K562 (cell line): ENCODE results near the gene CLK3. TPM values are rescaled to one million over a fixed set of nuclear protein-coding genes. Genes with fewer than 3 reads are reported as not detected.

Experiments
- polyA plus RNA-seq, 8 experiments: library from polyadenylated mRNA; depleted of rRNA in 4 of 8; stranded (reverse) in 5 of 8; unstranded in 3 of 8; fragments of >200 nt; fragmentation: Nextera tagmentation in 2 of 8; fragmentation: Illumina TruSeq in 1 of 8; extraction: Ambion mirVana in 2 of 8; extraction: Trizol in 1 of 8; gene quantifications; 2 replicates each; pipeline versions ENCODE4 v1.2.1 to v1.2.3, GENCODE V29; 2011 to 2014; ENCODE audit warnings: inconsistent platforms in 1 of 8, missing spikeins in 1 of 8
- total RNA-seq, 7 experiments: library from RNA; depleted of rRNA in 6 of 7; stranded (reverse); fragments of >200 nt in 6 of 7; fragmentation: Illumina TruSeq in 2 of 7; extraction: Trizol in 2 of 7; gene quantifications; 2 replicates each; pipeline versions ENCODE4 v1.2.1 to v1.2.3, GENCODE V29; 2011 to 2021; ENCODE audit warnings: low replicate concordance in 1 of 7

CLK3 gene
- total and polyA plus RNA-seq, 9 of the 15 experiments (the other 6 are each of a cell fraction or from before 2014, with no cell fraction given), result 1.2 to 95.2 (median 51.7) TPM

Other genes starting within 250 kb of the CLK3 start
Only the 7 nearest of the 11 such genes appear.
- gene SEMA7A, start 181.9 kb upstream of the CLK3 start, total RNA-seq (2014; rRNA removed), result 4.8 and 5.7 TPM in 2 replicates
- gene SEMA7A, start 181.9 kb upstream of the CLK3 start, total RNA-seq (2014; rRNA removed; fragmentation: Illumina TruSeq; extraction: Trizol), result 1.7 and 3.3 TPM in 2 replicates
- 6.1 and 6.6 TPM in 2 replicates for gene SEMA7A, start 181.9 kb upstream of the CLK3 start, total RNA-seq (2015; rRNA removed; fragmentation: Illumina TruSeq; extraction: Trizol)
- 6.2 and 6.8 TPM in 2 replicates for gene SEMA7A, start 181.9 kb upstream of the CLK3 start, total RNA-seq (2021)
- gene SEMA7A, start 181.9 kb upstream of the CLK3 start, polyA plus RNA-seq (2011; rRNA removed), result 8.2 and 12.8 TPM in 2 replicates
- 6.4 and 6.8 TPM in 2 replicates for gene SEMA7A, start 181.9 kb upstream of the CLK3 start, polyA plus RNA-seq (2014; fragmentation: Illumina TruSeq; extraction: Trizol)
- under 1 TPM in 1 of 2 experiments, not detected in 1; 0.04 TPM for gene SEMA7A, start 181.9 kb upstream of the CLK3 start, polyA plus RNA-seq (2014; fragmentation: Nextera tagmentation; extraction: Ambion mirVana)
- 3.6 and 7.2 TPM in 2 replicates for gene SEMA7A, start 181.9 kb upstream of the CLK3 start, polyA plus RNA-seq (2014; rRNA removed)
- gene UBL7, start 154.7 kb upstream of the CLK3 start, total RNA-seq (2014; rRNA removed), result 36.6 and 79.6 TPM in 2 replicates
- 26.2 and 29.3 TPM in 2 replicates for gene UBL7, start 154.7 kb upstream of the CLK3 start, total RNA-seq (2014; rRNA removed; fragmentation: Illumina TruSeq; extraction: Trizol)
- 31.1 and 32.4 TPM in 2 replicates for gene UBL7, start 154.7 kb upstream of the CLK3 start, total RNA-seq (2015; rRNA removed; fragmentation: Illumina TruSeq; extraction: Trizol)
- 51.7 and 65.5 TPM in 2 replicates for gene UBL7, start 154.7 kb upstream of the CLK3 start, total RNA-seq (2021)
- gene UBL7, start 154.7 kb upstream of the CLK3 start, polyA plus RNA-seq (2011; rRNA removed), result 63.4 and 64.7 TPM in 2 replicates
- 52.8 and 65.0 TPM in 2 replicates for gene UBL7, start 154.7 kb upstream of the CLK3 start, polyA plus RNA-seq (2014; fragmentation: Illumina TruSeq; extraction: Trizol)
- 10 to 100 TPM; 19.2 to 44.9 TPM for gene UBL7, start 154.7 kb upstream of the CLK3 start, polyA plus RNA-seq (2014; fragmentation: Nextera tagmentation; extraction: Ambion mirVana)
- gene UBL7, start 154.7 kb upstream of the CLK3 start, polyA plus RNA-seq (2014; rRNA removed), result 47.8 and 70.3 TPM in 2 replicates
- gene ARID3B, start 74.6 kb upstream of the CLK3 start, total RNA-seq (2014; rRNA removed), result 7.1 and 10.9 TPM in 2 replicates
- 4.4 and 4.8 TPM in 2 replicates for gene ARID3B, start 74.6 kb upstream of the CLK3 start, total RNA-seq (2014; rRNA removed; fragmentation: Illumina TruSeq; extraction: Trizol)
- 6.0 and 6.1 TPM in 2 replicates for gene ARID3B, start 74.6 kb upstream of the CLK3 start, total RNA-seq (2015; rRNA removed; fragmentation: Illumina TruSeq; extraction: Trizol)
- gene ARID3B, start 74.6 kb upstream of the CLK3 start, total RNA-seq (2021), result 14.8 and 15.0 TPM in 2 replicates
- gene ARID3B, start 74.6 kb upstream of the CLK3 start, polyA plus RNA-seq (2011; rRNA removed), result 11.8 and 16.4 TPM in 2 replicates
- gene ARID3B, start 74.6 kb upstream of the CLK3 start, polyA plus RNA-seq (2014; fragmentation: Illumina TruSeq; extraction: Trizol), result 12.4 and 14.8 TPM in 2 replicates
- gene ARID3B, start 74.6 kb upstream of the CLK3 start, polyA plus RNA-seq (2014; fragmentation: Nextera tagmentation; extraction: Ambion mirVana), result under 1 TPM; 0.32 to 0.74 TPM
- 14.1 and 15.1 TPM in 2 replicates for gene ARID3B, start 74.6 kb upstream of the CLK3 start, polyA plus RNA-seq (2014; rRNA removed)
- 12.9 and 14.6 TPM in 2 replicates for gene EDC3, start 80.2 kb downstream of the CLK3 start, total RNA-seq (2014; rRNA removed)
- 11.2 and 11.7 TPM in 2 replicates for gene EDC3, start 80.2 kb downstream of the CLK3 start, total RNA-seq (2014; rRNA removed; fragmentation: Illumina TruSeq; extraction: Trizol)
- gene EDC3, start 80.2 kb downstream of the CLK3 start, total RNA-seq (2015; rRNA removed; fragmentation: Illumina TruSeq; extraction: Trizol), result 12.2 and 13.3 TPM in 2 replicates
- gene EDC3, start 80.2 kb downstream of the CLK3 start, total RNA-seq (2021), result 42.1 and 47.3 TPM in 2 replicates
- gene EDC3, start 80.2 kb downstream of the CLK3 start, polyA plus RNA-seq (2011; rRNA removed), result 60.7 and 63.9 TPM in 2 replicates
- gene EDC3, start 80.2 kb downstream of the CLK3 start, polyA plus RNA-seq (2014; fragmentation: Illumina TruSeq; extraction: Trizol), result 48.9 and 51.2 TPM in 2 replicates
- 10 to 100 TPM; 19.2 to 32.8 TPM for gene EDC3, start 80.2 kb downstream of the CLK3 start, polyA plus RNA-seq (2014; fragmentation: Nextera tagmentation; extraction: Ambion mirVana)
- gene EDC3, start 80.2 kb downstream of the CLK3 start, polyA plus RNA-seq (2014; rRNA removed), result 30.7 and 33.6 TPM in 2 replicates
- 0.05 TPM in 1 of 2 replicates, not detected in the other for gene CYP1A1, start 109.7 kb downstream of the CLK3 start, total RNA-seq (2014; rRNA removed)
- gene CYP1A1, start 109.7 kb downstream of the CLK3 start, total RNA-seq (2014; rRNA removed; fragmentation: Illumina TruSeq; extraction: Trizol), result 0.04 and 0.06 TPM in 2 replicates
- gene CYP1A1, start 109.7 kb downstream of the CLK3 start, total RNA-seq (2015; rRNA removed; fragmentation: Illumina TruSeq; extraction: Trizol), result not detected in 2 replicates
- gene CYP1A1, start 109.7 kb downstream of the CLK3 start, total RNA-seq (2021), result 0.07 TPM in 1 of 2 replicates, not detected in the other
- 0.06 TPM in 1 of 2 replicates, not detected in the other for gene CYP1A1, start 109.7 kb downstream of the CLK3 start, polyA plus RNA-seq (2011; rRNA removed)
- gene CYP1A1, start 109.7 kb downstream of the CLK3 start, polyA plus RNA-seq (2014; fragmentation: Illumina TruSeq; extraction: Trizol), result 0.13 TPM in 1 of 2 replicates, not detected in the other
- gene CYP1A1, start 109.7 kb downstream of the CLK3 start, polyA plus RNA-seq (2014; fragmentation: Nextera tagmentation; extraction: Ambion mirVana), result not detected
- gene CYP1A1, start 109.7 kb downstream of the CLK3 start, polyA plus RNA-seq (2014; rRNA removed), result 1.4 TPM in 1 of 2 replicates, not detected in the other
- gene CYP1A2, start 133.0 kb downstream of the CLK3 start, total RNA-seq (2014; rRNA removed), result not detected in 2 replicates
- not detected in 2 replicates for gene CYP1A2, start 133.0 kb downstream of the CLK3 start, total RNA-seq (2014; rRNA removed; fragmentation: Illumina TruSeq; extraction: Trizol)
- not detected in 2 replicates for gene CYP1A2, start 133.0 kb downstream of the CLK3 start, total RNA-seq (2015; rRNA removed; fragmentation: Illumina TruSeq; extraction: Trizol)
- not detected in 2 replicates for gene CYP1A2, start 133.0 kb downstream of the CLK3 start, total RNA-seq (2021)
- not detected in 2 replicates for gene CYP1A2, start 133.0 kb downstream of the CLK3 start, polyA plus RNA-seq (2011; rRNA removed)
- gene CYP1A2, start 133.0 kb downstream of the CLK3 start, polyA plus RNA-seq (2014; fragmentation: Illumina TruSeq; extraction: Trizol), result not detected in 2 replicates
- gene CYP1A2, start 133.0 kb downstream of the CLK3 start, polyA plus RNA-seq (2014; fragmentation: Nextera tagmentation; extraction: Ambion mirVana), result not detected
- not detected in 2 replicates for gene CYP1A2, start 133.0 kb downstream of the CLK3 start, polyA plus RNA-seq (2014; rRNA removed)
- gene CSK, start 166.2 kb downstream of the CLK3 start, total RNA-seq (2014; rRNA removed), result 22.7 and 25.4 TPM in 2 replicates
- 9.2 and 13.8 TPM in 2 replicates for gene CSK, start 166.2 kb downstream of the CLK3 start, total RNA-seq (2014; rRNA removed; fragmentation: Illumina TruSeq; extraction: Trizol)
- gene CSK, start 166.2 kb downstream of the CLK3 start, total RNA-seq (2015; rRNA removed; fragmentation: Illumina TruSeq; extraction: Trizol), result 22.5 and 24.8 TPM in 2 replicates
- 108 and 112 TPM in 2 replicates for gene CSK, start 166.2 kb downstream of the CLK3 start, total RNA-seq (2021)
- 17.2 and 21.5 TPM in 2 replicates for gene CSK, start 166.2 kb downstream of the CLK3 start, polyA plus RNA-seq (2011; rRNA removed)
- 63.0 and 74.3 TPM in 2 replicates for gene CSK, start 166.2 kb downstream of the CLK3 start, polyA plus RNA-seq (2014; fragmentation: Illumina TruSeq; extraction: Trizol)
- 1 to 10 TPM; 1.5 to 2.4 TPM for gene CSK, start 166.2 kb downstream of the CLK3 start, polyA plus RNA-seq (2014; fragmentation: Nextera tagmentation; extraction: Ambion mirVana)
- 32.6 and 41.5 TPM in 2 replicates for gene CSK, start 166.2 kb downstream of the CLK3 start, polyA plus RNA-seq (2014; rRNA removed)